Measurements from ENCODE around the gene PJVK. TPM values are rescaled to one million over a fixed set of nuclear protein-coding genes. Genes with fewer than 3 reads are reported as not detected.

PJVK gene
- total RNA-seq, 4 donors from 2014 or later, result 5.3 to 8.8 (median 6.9) TPM

GRCh38 chr2:178506101-178506500 is 54.9 kb downstream of the PJVK start:
- no peak for TF ChIP-seq CTCF (IDR thresholded peaks at IDR 0.05; ENCODE audit: low read depth)

- TF ChIP-seq CTCF (IDR thresholded peaks at IDR 0.05; ENCODE audit: low read depth), result no peak
Measured at GRCh38 chr2:178506524-178506923, 55.3 kb downstream of the PJVK start.

GRCh38 chr2:178506949-178507348 is 55.8 kb downstream of the PJVK start:
- no peak for TF ChIP-seq CTCF (IDR thresholded peaks at IDR 0.05; ENCODE audit: low read depth)

GRCh38 chr2:178508646-178509045 is 57.5 kb downstream of the PJVK start:
- TF ChIP-seq CTCF (IDR thresholded peaks at IDR 0.05; ENCODE audit: low read depth), result no peak

DNA sequence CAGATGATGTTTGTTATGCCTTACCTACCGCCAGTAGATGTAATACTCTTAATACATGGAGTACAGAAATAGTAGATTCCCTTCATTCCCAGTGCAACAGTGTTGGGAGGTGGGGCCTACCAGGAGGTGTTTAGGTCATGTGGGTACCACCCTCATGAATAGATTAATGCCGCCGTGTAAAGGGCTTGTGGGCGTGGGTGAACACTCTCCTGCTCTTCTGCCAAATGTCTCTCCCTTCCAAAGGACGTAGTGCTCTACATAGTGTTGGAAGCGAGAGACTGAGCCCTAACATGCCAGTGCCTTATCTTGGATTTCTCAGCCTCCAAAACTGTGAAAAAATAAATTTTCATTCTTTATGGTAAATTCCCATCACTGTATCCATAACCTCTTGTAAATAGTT is 59.2 kb downstream of the PJVK start:
- TF ChIP-seq CTCF (IDR thresholded peaks at IDR 0.05; ENCODE audit: low read depth), result no peak

Other genes starting within 250 kb of the PJVK start
- 10 to 100 TPM; 57.1 to 77.8 (median 61.9) TPM for gene PRKRA, start 203 bp upstream of the PJVK start, total RNA-seq
- gene FKBP7, start 27.2 kb downstream of the PJVK start, total RNA-seq, result 10 to 100 TPM in 3 of 4 donors, 1 to 10 TPM in 1; 8.8 to 19.6 (median 13.7) TPM
- 10 to 100 TPM in 3 of 4 donors, 1 to 10 TPM in 1; 7.5 to 13.0 (median 12.1) TPM for gene PLEKHA3, start 29.1 kb downstream of the PJVK start, total RNA-seq